Right renal cortex interstitium (tissue), 3 donors: ENCODE measurements around the gene CCDC57. TPM values are rescaled to one million over a fixed set of nuclear protein-coding genes. Genes with fewer than 3 reads are reported as not detected.

ENCODE experiments used
- DNase-seq, 3 donors: peaks; one replicate each; pipeline ENCODE4 v3.0.0-alpha.2; 2013; ENCODE audit warnings: low read depth in 3 of 3, low spot score in 2 of 3
- polyA plus RNA-seq, 3 donors: library from polyadenylated mRNA; unstranded; fragments of 120-200 nt; gene quantifications; one replicate each; pipeline ENCODE4 v1.2.1, GENCODE V29; 2013; ENCODE audit not compliant: insufficient read length in 3 of 3

Gene CCDC57
- polyA plus RNA-seq, 3 donors: 31.9 to 35.2 (median 35.0) TPM

GRCh38 chr17:82098169-82098938 is 114.3 kb downstream of the CCDC57 start, which contains the start of gene FASN:
Gene FASN (minus strand): TSS chr17:82098236. CDS start chr17:82096445, 1,791 bp downstream.
- DNase-seq: peak; percentile 67 to 87 (median 83)

- no peak for DNase-seq
Observed at GRCh38 chr17:82097919-82098168, 114.8 kb downstream of the CCDC57 start.

GRCh38 chr17:82097184-82097918 is 115.3 kb downstream of the CCDC57 start:
- DNase-seq: no peak

GRCh38 chr17:82096709-82097183 is 115.9 kb downstream of the CCDC57 start:
- no peak for DNase-seq

GRCh38 chr17:82095777-82096708 is 116.6 kb downstream of the CCDC57 start:
- DNase-seq: no peak

- DNase-seq: no peak
Observed at GRCh38 chr17:82094931-82095776, 117.5 kb downstream of the CCDC57 start.

- DNase-seq: no peak
Observed at GRCh38 chr17:82092995-82093751, 119.5 kb downstream of the CCDC57 start.

GRCh38 chr17:82092628-82092994 is 120.0 kb downstream of the CCDC57 start:
- DNase-seq: no peak

- no peak for DNase-seq
Observed at GRCh38 chr17:82092094-82092586, 120.5 kb downstream of the CCDC57 start.

- no peak for DNase-seq
Observed at GRCh38 chr17:82091264-82092066, 121.2 kb downstream of the CCDC57 start.

- no peak for DNase-seq
Observed at GRCh38 chr17:82090549-82091263, 121.9 kb downstream of the CCDC57 start.

GRCh38 chr17:82089723-82090548 is 122.7 kb downstream of the CCDC57 start:
- no peak for DNase-seq

- DNase-seq: no peak
Observed at GRCh38 chr17:82088838-82089722, 123.6 kb downstream of the CCDC57 start.

GRCh38 chr17:82087961-82088837 is 124.4 kb downstream of the CCDC57 start:
- no peak for DNase-seq
